ENCODE measurements around the gene ATP8A2. TPM values are rescaled to one million over a fixed set of nuclear protein-coding genes. Genes with fewer than 3 reads are reported as not detected.

The ATP8A2 gene
- total RNA-seq, 1 experiment from 2014 or later: not detected

GRCh38 chr13:25457566-25457965 lies 85.8 kb downstream of the ATP8A2 start:
- no peak overlapping the region for H3K4me3 ChIP-seq (ENCODE audit: low read depth in 2 of 2, low read length in 2 of 2)
- H3K9me3 ChIP-seq (ENCODE audit: control insufficient read depth, insufficient read depth, low read depth, low read length): no peaks in the 10 kb centered on the region
- CTCF ChIA-PET: no interaction called here
- no peaks in the 10 kb centered on the region for H3K4me1 ChIP-seq (ENCODE audit: control insufficient read depth, insufficient read depth, low read length)
- H3K27ac ChIP-seq (ENCODE audit: low read length): no peak overlapping the region
- DNase-seq (ENCODE audit: low read depth, low spot score): no peak
- H3K36me3 ChIP-seq (ENCODE audit: control insufficient read depth, insufficient read depth, low read length): no peaks in the 10 kb centered on the region
- ATAC-seq: no peak
- TF ChIP-seq CTCF (IDR thresholded peaks at IDR 0.05) (no peak), POLR2AphosphoS5 (IDR thresholded peaks at IDR 0.05; ENCODE audit: low read depth, low read length) (no peak), SIN3A (IDR thresholded peaks at IDR 0.05; ENCODE audit: borderline replicate concordance, insufficient read depth, low read depth, low read length) (no peak), REST (IDR thresholded peaks at IDR 0.05; ENCODE audit: insufficient read depth in 1 of 2, low read depth in 2 of 2, low read length in 1 of 2) (no peak), TCF7L2 (IDR thresholded peaks at IDR 0.05; ENCODE audit: low read depth, low read length) (no peak)
- intact Hi-C loops (cut with micrococcal nuclease; ENCODE audit: unreplicated experiment): no loop called here
- no peaks in the 10 kb centered on the region for H3K27me3 ChIP-seq (ENCODE audit: control insufficient read depth, insufficient read depth, low read length)
- in situ Hi-C loops (cut with HindIII; ENCODE audit: low pct_unique_long_range_greater_than_20kb, low sequenced_read_pairs): no loop called here
- no TSS peak for BruUV-seq (replicated peaks)
- POLR2A ChIA-PET: no interaction called here

GRCh38 chr13:25462301-25463125 lies 90.7 kb downstream of the ATP8A2 start:
- intact Hi-C loops (cut with micrococcal nuclease; ENCODE audit: unreplicated experiment): no loop called here
- TF ChIP-seq TCF7L2 (IDR thresholded peaks at IDR 0.05; ENCODE audit: low read depth, low read length) (no peak), SIN3A (IDR thresholded peaks at IDR 0.05; ENCODE audit: borderline replicate concordance, insufficient read depth, low read depth, low read length) (no peak), CTCF (IDR thresholded peaks at IDR 0.05) (no peak), POLR2AphosphoS5 (IDR thresholded peaks at IDR 0.05; ENCODE audit: low read depth, low read length) (no peak), REST (IDR thresholded peaks at IDR 0.05; ENCODE audit: insufficient read depth in 1 of 2, low read depth in 2 of 2, low read length in 1 of 2) (no peak)
- Histone ChIP-seq H3K4me1 (ENCODE audit: control insufficient read depth, insufficient read depth, low read length) (no peaks in the 10 kb centered on the region), H3K36me3 (ENCODE audit: control insufficient read depth, insufficient read depth, low read length) (no peaks in the 10 kb centered on the region), H3K4me3 (ENCODE audit: low read depth in 2 of 2, low read length in 2 of 2) (no peak overlapping the region), H3K27ac (ENCODE audit: low read length) (no peak overlapping the region), H3K27me3 (ENCODE audit: control insufficient read depth, insufficient read depth, low read length) (no peaks in the 10 kb centered on the region), H3K9me3 (ENCODE audit: control insufficient read depth, insufficient read depth, low read depth, low read length) (no peaks in the 10 kb centered on the region)
- CTCF ChIA-PET: no interaction called here
- in situ Hi-C loops (cut with HindIII; ENCODE audit: low pct_unique_long_range_greater_than_20kb, low sequenced_read_pairs): no loop called here
- POLR2A ChIA-PET: no interaction called here
- no TSS peak for BruUV-seq (replicated peaks)
- DNase-seq (ENCODE audit: low read depth, low spot score) (no peak), ATAC-seq (no peak)

All from Panc1 (cell line).